B cell (primary cell): ENCODE results near the gene TRIM2.

Source experiments
- CTCF ChIP-seq: fragments of 200-600 bp; IDR thresholded peaks from one replicate; pipeline ENCODE4 v1.8.0; 2022; ENCODE audit warnings: antibody characterized with exemption, mild to moderate bottlenecking
- EZH2 ChIP-seq: IDR thresholded peaks from 2 replicates; pipeline ENCODE4 v1.6.1; 2012; ENCODE audit warnings: borderline replicate concordance, low read depth, mild to moderate bottlenecking, moderate library complexity, low read length; ENCODE audit not compliant: insufficient read depth, poor library complexity, severe bottlenecking

- TF ChIP-seq CTCF (no peak), EZH2 (no peak)
Observed at GRCh38 chr4:153260553-153261300, 56.5 kb downstream of the TRIM2 start.
